ENCODE measurements around the gene SCN8A. TPM values are rescaled to one million over a fixed set of nuclear protein-coding genes. Genes with fewer than 3 reads are reported as not detected.

The SCN8A gene
- total and polyA plus RNA-seq, 7 donors: 0.03 to 0.44 (median 0.08) TPM

DNA sequence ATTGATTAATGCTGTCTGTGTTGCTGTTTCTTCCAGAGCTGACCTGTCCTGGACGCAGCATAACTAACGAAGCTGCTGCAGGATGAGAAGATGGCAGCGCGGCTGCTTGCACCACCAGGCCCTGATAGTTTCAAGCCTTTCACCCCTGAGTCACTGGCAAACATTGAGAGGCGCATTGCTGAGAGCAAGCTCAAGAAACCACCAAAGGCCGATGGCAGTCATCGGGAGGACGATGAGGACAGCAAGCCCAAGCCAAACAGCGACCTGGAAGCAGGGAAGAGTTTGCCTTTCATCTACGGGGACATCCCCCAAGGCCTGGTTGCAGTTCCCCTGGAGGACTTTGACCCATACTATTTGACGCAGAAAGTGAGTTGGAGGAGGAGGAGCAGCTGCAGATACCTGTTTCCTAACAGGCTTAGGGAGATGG is 71.7 kb downstream of the SCN8A start:
- 80 to 85% (median 83%) methylated on average over 11 of the region's 11 CpGs for WGBS, 3 donors
- Histone ChIP-seq H3K36me3 (ENCODE audit: insufficient read depth in 1 of 2, low read depth in 1 of 2) (no peaks in the 10 kb centered on the region), H3K4me1 (no peaks in the 10 kb centered on the region), H3K27ac (no peak overlapping the region), H3K9me3 (no peaks in the 10 kb centered on the region), H3K4me3 (no peak overlapping the region), H3K27me3 (ENCODE audit: insufficient read depth in 3 of 3, low read length in 2 of 3) (peaks cover 0 to 8% (median 0%) of the 10 kb centered on the region in 3 donors)
- ATAC-seq (no peak), DNase-seq (no peak)
- TF ChIP-seq, protein P1, sequence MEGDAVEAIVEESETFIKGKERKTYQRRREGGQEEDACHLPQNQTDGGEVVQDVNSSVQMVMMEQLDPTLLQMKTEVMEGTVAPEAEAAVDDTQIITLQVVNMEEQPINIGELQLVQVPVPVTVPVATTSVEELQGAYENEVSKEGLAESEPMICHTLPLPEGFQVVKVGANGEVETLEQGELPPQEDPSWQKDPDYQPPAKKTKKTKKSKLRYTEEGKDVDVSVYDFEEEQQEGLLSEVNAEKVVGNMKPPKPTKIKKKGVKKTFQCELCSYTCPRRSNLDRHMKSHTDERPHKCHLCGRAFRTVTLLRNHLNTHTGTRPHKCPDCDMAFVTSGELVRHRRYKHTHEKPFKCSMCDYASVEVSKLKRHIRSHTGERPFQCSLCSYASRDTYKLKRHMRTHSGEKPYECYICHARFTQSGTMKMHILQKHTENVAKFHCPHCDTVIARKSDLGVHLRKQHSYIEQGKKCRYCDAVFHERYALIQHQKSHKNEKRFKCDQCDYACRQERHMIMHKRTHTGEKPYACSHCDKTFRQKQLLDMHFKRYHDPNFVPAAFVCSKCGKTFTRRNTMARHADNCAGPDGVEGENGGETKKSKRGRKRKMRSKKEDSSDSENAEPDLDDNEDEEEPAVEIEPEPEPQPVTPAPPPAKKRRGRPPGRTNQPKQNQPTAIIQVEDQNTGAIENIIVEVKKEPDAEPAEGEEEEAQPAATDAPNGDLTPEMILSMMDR (IDR thresholded peaks at IDR 0.05): no peak
- intact Hi-C loops (cut with DNase I): no loop called here

DNA sequence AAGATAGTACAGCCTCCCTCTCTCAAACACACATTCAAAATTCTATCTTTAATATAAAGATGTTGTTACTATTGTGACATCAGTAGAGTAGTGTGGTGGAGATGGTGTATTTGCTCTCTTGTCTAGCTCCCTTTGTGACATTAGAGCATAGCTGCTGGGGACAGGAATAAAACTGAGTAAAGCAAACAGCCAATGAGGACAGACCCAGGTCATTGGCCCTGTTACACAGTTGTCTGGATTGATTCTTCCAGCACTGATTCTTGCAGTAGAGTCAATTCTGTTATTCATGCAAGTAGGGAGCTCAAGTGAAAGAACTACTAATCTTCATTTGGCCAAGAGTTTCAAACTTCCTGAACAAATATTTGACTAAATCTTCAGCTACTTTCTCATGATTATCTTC is 72.4 kb downstream of the SCN8A start:
- Histone ChIP-seq H3K27me3 (ENCODE audit: insufficient read depth in 3 of 3, low read length in 2 of 3) (peaks cover 0 to 6% (median 0%) of the 10 kb centered on the region in 3 donors), H3K9me3 (no peaks in the 10 kb centered on the region), H3K4me3 (no peak overlapping the region), H3K27ac (no peak overlapping the region), H3K36me3 (ENCODE audit: insufficient read depth in 1 of 2, low read depth in 1 of 2) (no peaks in the 10 kb centered on the region), H3K4me1 (no peaks in the 10 kb centered on the region)
- ATAC-seq: no peak
- intact Hi-C loops (cut with DNase I): no loop called here
- TF ChIP-seq, protein P1 (IDR thresholded peaks at IDR 0.05): no peak
- DNase-seq: no peak

DNA sequence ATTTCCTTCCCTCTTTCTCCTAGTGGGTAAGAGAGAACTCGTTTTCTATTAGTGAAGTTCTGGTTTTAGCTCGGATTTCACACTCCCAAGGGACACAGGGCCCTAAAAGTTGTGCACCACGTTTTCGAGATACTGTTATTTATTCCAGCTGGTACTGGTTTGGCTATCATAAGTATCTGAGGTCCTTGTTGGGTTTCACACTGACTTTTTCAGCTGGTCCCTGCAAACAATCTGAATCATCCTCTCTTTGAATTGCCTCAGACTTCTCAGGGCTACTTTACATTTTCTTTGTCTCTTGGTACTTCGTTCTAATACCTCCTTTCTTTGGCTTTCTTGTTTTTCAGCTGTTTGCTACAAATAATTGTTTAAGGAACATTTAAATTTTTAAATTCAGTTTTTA is 75.7 kb downstream of the SCN8A start:
- DNase-seq: no peak
- Histone ChIP-seq H3K27ac (no peak overlapping the region), H3K4me1 (no peaks in the 10 kb centered on the region), H3K36me3 (ENCODE audit: insufficient read depth in 1 of 2, low read depth in 1 of 2) (no peaks in the 10 kb centered on the region), H3K27me3 (ENCODE audit: insufficient read depth in 3 of 3, low read length in 2 of 3) (no peaks in the 10 kb centered on the region), H3K4me3 (no peak overlapping the region), H3K9me3 (no peaks in the 10 kb centered on the region)
- TF ChIP-seq, protein P1 (IDR thresholded peaks at IDR 0.05): no peak
- 36 to 49% (median 37%) methylated on average over 5 of the region's 5 CpGs for WGBS, 3 donors
- ATAC-seq: no peak
- intact Hi-C loops (cut with DNase I): no loop called here

DNA sequence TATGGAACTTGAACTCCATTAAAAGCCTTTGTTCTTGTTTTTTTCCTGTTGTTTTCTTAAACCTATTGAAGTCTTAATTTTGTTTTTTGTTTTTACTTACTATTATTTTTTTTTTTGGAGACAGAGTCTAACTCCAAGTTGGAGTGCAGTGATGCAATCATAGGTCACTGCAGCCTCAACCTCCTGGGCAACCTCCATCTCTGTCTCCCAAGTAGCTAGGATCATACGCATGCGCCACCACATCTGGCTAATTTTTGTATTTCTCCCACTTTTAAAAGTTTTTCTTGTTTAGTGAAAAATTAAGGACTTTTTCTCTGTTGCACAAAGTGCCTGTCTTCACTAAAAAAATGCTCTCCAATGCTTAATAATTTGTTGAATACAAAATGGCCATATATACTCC is 76.2 kb downstream of the SCN8A start:
- no peak overlapping the region for H3K4me3 ChIP-seq
- H3K27me3 ChIP-seq (ENCODE audit: insufficient read depth in 3 of 3, low read length in 2 of 3): no peaks in the 10 kb centered on the region
- no peaks in the 10 kb centered on the region for H3K36me3 ChIP-seq (ENCODE audit: insufficient read depth in 1 of 2, low read depth in 1 of 2)
- ATAC-seq (no peak), DNase-seq (no peak)
- intact Hi-C loops (cut with DNase I): no loop called here
- H3K27ac ChIP-seq: no peak overlapping the region
- TF ChIP-seq, protein P1 (IDR thresholded peaks at IDR 0.05): no peak
- WGBS, 3 donors: 95 to 98% (median 96%) methylated on average over 2 of the region's 2 CpGs
- no peaks in the 10 kb centered on the region for H3K9me3 ChIP-seq
- H3K4me1 ChIP-seq: no peaks in the 10 kb centered on the region

DNA sequence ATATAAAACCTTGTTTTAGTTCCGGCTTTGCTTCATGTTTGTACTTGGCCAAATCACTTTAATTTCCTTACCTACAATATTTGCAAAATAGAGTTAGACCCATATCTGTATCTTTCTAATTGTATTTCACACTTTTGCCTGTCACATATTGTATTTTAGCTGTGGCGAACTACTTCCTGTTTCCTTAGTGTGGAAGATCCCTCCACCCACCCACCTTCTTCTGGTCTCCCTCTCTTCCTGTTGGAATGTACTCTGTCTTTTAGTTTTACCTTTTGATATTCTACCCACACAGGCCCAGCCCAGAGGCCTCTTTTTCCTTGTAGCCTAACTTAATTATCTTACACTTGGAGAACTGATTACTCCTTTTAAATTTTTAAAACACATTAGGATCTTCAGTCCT is 78.2 kb downstream of the SCN8A start:
- H3K9me3 ChIP-seq: no peaks in the 10 kb centered on the region
- H3K27ac ChIP-seq: no peak overlapping the region
- no peaks in the 10 kb centered on the region for H3K4me1 ChIP-seq
- TF ChIP-seq, protein P1 (IDR thresholded peaks at IDR 0.05): no peak
- no peaks in the 10 kb centered on the region for H3K36me3 ChIP-seq (ENCODE audit: insufficient read depth in 1 of 2, low read depth in 1 of 2)
- WGBS, 3 donors: 86 to 89% (median 86%) methylated on average over 2 of the region's 2 CpGs
- intact Hi-C loops (cut with DNase I): no loop called here
- no peaks in the 10 kb centered on the region for H3K27me3 ChIP-seq (ENCODE audit: insufficient read depth in 3 of 3, low read length in 2 of 3)
- DNase-seq (no peak), ATAC-seq (no peak)
- H3K4me3 ChIP-seq: no peak overlapping the region

Measured in psoas muscle (tissue), 8 donors.